C4-2B (cell line): ENCODE results near the gene SCML2.

Experiments used
- CTCF ChIP-seq: fragments of 450-650 bp; conservative IDR thresholded peaks from 2 replicates; pipeline ENCODE4 v1.5.1; 2017; ENCODE audit warnings: mild to moderate bottlenecking
- ZFX ChIP-seq: fragments of 450-650 bp; IDR thresholded peaks from 2 replicates; pipeline ENCODE4 v1.6.1; 2017

GRCh38 chrX:18348047-18348446 is 6.4 kb downstream of the SCML2 start:
- TF ChIP-seq CTCF (no peak), ZFX (no peak)
